Activated CD8-positive, alpha-beta T cell treated with anti-CD3 and anti-CD28 coated beads for 36 hours (primary cell): ENCODE measurements around the gene SULT1A3. TPM values are rescaled to one million over a fixed set of nuclear protein-coding genes. Genes with fewer than 3 reads are reported as not detected.
"Not testable (repeated sequence)": the region's sequence is repeated elsewhere in the genome, so short reads cannot be mapped to it uniquely, and the experiment has no call there.

Source experiments
- ATAC-seq: fragments of 200-7000 bp; cut with Tn5 transposase; one replicate; pipeline ENCODE4 v1.10.0; 2021; ENCODE audit warnings: mild to moderate bottlenecking, moderate library complexity
- CTCF ChIA-PET: fragments of 350-600 bp; sonication (Branson Sonifier 250); formaldehyde crosslinking; loops from one replicate; lab custom pipeline; 2021; ENCODE audit warnings: antibody characterized with exemption; lab: Charles Lee
- POLR2A ChIA-PET: fragments of 350-600 bp; sonication (Branson Sonifier 250); formaldehyde crosslinking; loops from one replicate; lab custom pipeline; 2021; ENCODE audit warnings: antibody characterized with exemption; lab: Charles Lee
- DNase-seq: peaks from one replicate; pipeline ENCODE4 v3.0.0-alpha.2; 2020
- H3K27ac Mint-ChIP-seq: one replicate; pipeline ENCODE4 v1.8.0; 2021; ENCODE audit warnings: mild to moderate bottlenecking, mixed read lengths
- H3K27me3 Mint-ChIP-seq: one replicate; pipeline ENCODE4 v1.8.0; 2021; ENCODE audit warnings: mixed read lengths
- H3K36me3 Mint-ChIP-seq: one replicate; pipeline ENCODE4 v1.8.0; 2021; ENCODE audit warnings: low read depth, mixed read lengths
- H3K4me1 Mint-ChIP-seq: one replicate; pipeline ENCODE4 v1.8.0; 2021; ENCODE audit warnings: low read depth, mixed read lengths
- H3K4me3 Mint-ChIP-seq: one replicate; pipeline ENCODE4 v1.8.0; 2021; ENCODE audit warnings: mild to moderate bottlenecking, moderate library complexity, mixed read lengths
- H3K9me3 Mint-ChIP-seq: one replicate; pipeline ENCODE4 v1.8.0; 2021; ENCODE audit warnings: mixed read lengths
- intact Hi-C: fragments of 100-400 bp; cut with micrococcal nuclease; formaldehyde crosslinking; loops from one replicate; pipeline ENCODE4 v1.10.0; 2022
- total RNA-seq, 2 experiments: library from RNA; stranded (reverse); gene quantifications; one replicate each; pipeline ENCODE4 v1.2.3, GENCODE V29; 2021
- TF ChIP-seq, protein P1 (sequence below): fragments of 200-600 bp; IDR thresholded peaks from one replicate; pipeline ENCODE4 v1.8.0; 2022; ENCODE audit warnings: antibody characterized with exemption, mild to moderate bottlenecking

SULT1A3 gene
- total RNA-seq: 10 to 100 TPM; 14.8 to 18.0 TPM

DNA sequence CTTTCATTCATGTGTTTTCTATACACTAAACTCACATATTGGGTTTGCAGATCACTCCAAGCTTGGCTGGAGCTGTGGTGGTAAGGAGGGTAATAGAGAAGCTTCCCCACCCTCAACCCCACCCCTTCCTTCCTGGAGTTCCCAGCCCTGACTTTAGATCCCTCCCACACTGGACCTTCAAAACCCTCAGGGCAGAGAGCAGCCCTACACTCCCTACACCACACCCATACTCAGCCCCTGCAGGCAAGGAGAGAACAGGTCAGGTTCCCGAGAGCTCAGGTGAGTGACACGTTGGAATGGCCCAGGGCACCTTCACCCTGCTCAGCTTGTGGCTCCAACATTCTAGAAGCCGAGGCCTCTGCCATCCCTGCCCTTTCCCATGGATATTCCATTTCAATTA lies at the start of gene SULT1A3:
Gene SULT1A3 (plus strand): TSS at position 207 of the 400 bp plus-strand sequence. CDS start 1,474 bp downstream, outside the sequence.
- intact Hi-C loops, H3K9me3 Mint-ChIP-seq, ATAC-seq, CTCF ChIA-PET, H3K36me3 Mint-ChIP-seq, DNase-seq, POLR2A ChIA-PET, H3K27me3 Mint-ChIP-seq, H3K4me3 Mint-ChIP-seq, H3K4me1 Mint-ChIP-seq, H3K27ac Mint-ChIP-seq: not testable (repeated sequence)

DNA sequence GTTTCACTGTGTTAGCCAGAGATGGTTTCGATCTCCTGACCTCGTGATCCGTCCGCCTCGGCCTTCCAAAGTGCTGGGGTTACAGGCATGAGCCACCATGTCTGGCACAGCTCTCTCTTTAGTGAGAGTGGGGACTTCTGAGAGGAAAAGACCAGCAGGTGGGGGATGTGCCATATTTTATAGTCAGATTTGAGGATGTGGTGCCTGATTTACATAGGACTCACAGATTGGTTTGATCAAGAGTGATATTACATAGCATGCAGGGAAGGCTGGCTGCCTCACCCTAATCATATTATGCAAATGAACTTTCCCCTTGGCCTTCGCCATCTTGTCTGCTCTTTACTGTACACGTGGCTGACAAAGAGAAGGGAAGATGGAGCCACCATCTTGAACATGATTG lies 48.0 kb upstream of the SULT1A3 start:
- Mint-ChIP-seq H3K4me3 (no peak overlapping the region), H3K4me1 (no peaks in the 10 kb centered on the region), H3K36me3 (peaks cover 3% of the 10 kb centered on the region), H3K27me3 (no peaks in the 10 kb centered on the region), H3K9me3 (peaks cover 6% of the 10 kb centered on the region), H3K27ac (no peak overlapping the region)
- intact Hi-C loops: no loop called here
- CTCF ChIA-PET: interaction anchor here (1.1 kb wide), 1 partner anchor 56 kb away, joined by 3 read pairs; no protein-coding TSS in a partner anchor
- DNase-seq (no peak), ATAC-seq (no peak)
- POLR2A ChIA-PET: no interaction called here
- TF ChIP-seq, protein P1, sequence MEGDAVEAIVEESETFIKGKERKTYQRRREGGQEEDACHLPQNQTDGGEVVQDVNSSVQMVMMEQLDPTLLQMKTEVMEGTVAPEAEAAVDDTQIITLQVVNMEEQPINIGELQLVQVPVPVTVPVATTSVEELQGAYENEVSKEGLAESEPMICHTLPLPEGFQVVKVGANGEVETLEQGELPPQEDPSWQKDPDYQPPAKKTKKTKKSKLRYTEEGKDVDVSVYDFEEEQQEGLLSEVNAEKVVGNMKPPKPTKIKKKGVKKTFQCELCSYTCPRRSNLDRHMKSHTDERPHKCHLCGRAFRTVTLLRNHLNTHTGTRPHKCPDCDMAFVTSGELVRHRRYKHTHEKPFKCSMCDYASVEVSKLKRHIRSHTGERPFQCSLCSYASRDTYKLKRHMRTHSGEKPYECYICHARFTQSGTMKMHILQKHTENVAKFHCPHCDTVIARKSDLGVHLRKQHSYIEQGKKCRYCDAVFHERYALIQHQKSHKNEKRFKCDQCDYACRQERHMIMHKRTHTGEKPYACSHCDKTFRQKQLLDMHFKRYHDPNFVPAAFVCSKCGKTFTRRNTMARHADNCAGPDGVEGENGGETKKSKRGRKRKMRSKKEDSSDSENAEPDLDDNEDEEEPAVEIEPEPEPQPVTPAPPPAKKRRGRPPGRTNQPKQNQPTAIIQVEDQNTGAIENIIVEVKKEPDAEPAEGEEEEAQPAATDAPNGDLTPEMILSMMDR: no peak

DNA sequence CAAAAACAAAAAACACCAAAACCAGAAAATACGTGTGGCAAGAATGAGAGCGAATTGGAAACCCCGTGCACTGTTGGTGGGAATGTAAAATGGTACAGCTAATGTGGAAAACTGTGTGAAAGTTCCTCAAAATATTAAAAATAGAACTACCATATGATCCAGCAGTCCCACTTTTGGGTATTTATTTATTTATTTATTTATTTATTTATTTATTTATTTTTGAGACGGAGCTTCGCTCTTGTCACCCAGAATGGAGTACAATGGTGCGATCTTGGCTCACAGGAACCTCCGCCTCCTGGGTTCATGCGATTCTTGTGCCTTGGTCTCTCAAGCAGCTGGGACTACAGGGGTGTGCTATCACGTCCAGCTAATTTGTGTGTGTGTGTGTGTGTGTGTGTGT lies 46.5 kb upstream of the SULT1A3 start:
- Mint-ChIP-seq H3K36me3 (peaks cover 3% of the 10 kb centered on the region), H3K4me1 (no peaks in the 10 kb centered on the region), H3K4me3 (no peak overlapping the region), H3K9me3 (peaks cover 6% of the 10 kb centered on the region), H3K27me3 (no peaks in the 10 kb centered on the region), H3K27ac (no peak overlapping the region)
- DNase-seq (no peak), ATAC-seq (no peak)
- POLR2A ChIA-PET: interaction anchor here (0.6 kb wide), 1 partner anchor 29 kb away, joined by 3 read pairs; no protein-coding TSS in a partner anchor
- intact Hi-C loops: no loop called here
- CTCF ChIA-PET: no interaction called here
- TF ChIP-seq, protein P1: no peak

DNA sequence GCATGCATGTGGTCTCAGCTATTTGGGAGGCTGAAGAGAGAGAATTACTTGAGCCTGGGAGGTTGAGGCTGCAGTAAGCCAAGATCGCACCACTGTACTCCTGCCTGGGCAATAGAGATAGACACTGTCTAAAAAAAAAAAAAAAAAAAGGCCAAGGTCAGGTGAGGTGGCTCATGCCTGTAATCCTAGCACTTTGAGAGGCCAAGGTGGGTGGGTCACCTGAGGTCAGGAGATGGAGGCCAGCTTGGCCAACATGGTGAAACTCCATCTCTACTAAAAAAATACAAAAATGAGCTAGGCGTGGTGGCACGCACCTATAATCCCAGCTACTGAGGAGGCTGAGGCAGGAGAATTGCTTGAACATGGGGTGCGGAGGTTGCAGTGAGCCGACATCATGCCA lies 43.9 kb upstream of the SULT1A3 start:
- no peaks in the 10 kb centered on the region for H3K27me3 Mint-ChIP-seq
- CTCF ChIA-PET: no interaction called here
- H3K9me3 Mint-ChIP-seq: no peaks in the 10 kb centered on the region
- TF ChIP-seq, protein P1: no peak
- no peaks in the 10 kb centered on the region for H3K36me3 Mint-ChIP-seq
- DNase-seq: no peak
- no peak overlapping the region for H3K27ac Mint-ChIP-seq
- ATAC-seq: no peak
- intact Hi-C loops: no loop called here
- POLR2A ChIA-PET: interaction anchor here (0.9 kb wide), 2 partner anchors 12 to 28 kb away, joined by 3 to 4 read pairs; partner anchors contain the start of gene CORO1A
- no peaks in the 10 kb centered on the region for H3K4me1 Mint-ChIP-seq
- H3K4me3 Mint-ChIP-seq: no peak overlapping the region

DNA sequence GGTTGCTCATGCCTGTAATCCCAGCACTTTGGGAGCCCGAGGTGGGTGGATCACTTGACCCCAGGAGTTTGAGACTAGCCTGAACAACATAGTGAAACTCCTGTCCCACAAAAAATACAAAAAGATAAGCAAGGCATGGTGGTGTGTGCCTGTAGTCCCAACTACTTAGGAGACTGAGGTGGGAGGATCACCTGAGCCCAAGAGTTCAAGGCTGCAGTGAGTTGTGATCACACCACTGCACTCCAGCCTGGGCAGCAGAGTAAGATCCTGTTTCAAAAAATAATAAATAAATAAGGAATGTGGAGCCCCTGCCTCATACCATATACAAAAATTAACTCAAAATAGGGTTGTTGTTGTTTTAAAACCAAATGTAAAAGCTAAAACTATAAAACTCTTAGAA lies 41.8 kb upstream of the SULT1A3 start:
- Mint-ChIP-seq H3K36me3 (no peaks in the 10 kb centered on the region), H3K27me3 (no peaks in the 10 kb centered on the region), H3K4me1 (peaks cover under 1% of the 10 kb centered on the region), H3K4me3 (no peak overlapping the region), H3K9me3 (no peaks in the 10 kb centered on the region), H3K27ac (no peak overlapping the region)
- ChIA-PET POLR2A (no interaction called here), CTCF (no interaction called here)
- TF ChIP-seq, protein P1: no peak
- intact Hi-C loops: no loop called here
- DNase-seq: no peak
- no peak for ATAC-seq
